HG02884 (cell line): Measurements from ENCODE around the gene DNAJC30.
"Not testable (repeated sequence)": the region's sequence is repeated elsewhere in the genome, so short reads cannot be mapped to it uniquely, and the experiment has no call there.

ENCODE experiments used
- ATAC-seq: cut with Tn5 transposase; IDR thresholded peaks from one replicate; pipeline ENCODE4 v1.9.1; 2021; ENCODE audit warnings: mild to moderate bottlenecking, moderate library complexity; ENCODE audit not compliant: unreplicated experiment

Gene DNAJC30

DNA sequence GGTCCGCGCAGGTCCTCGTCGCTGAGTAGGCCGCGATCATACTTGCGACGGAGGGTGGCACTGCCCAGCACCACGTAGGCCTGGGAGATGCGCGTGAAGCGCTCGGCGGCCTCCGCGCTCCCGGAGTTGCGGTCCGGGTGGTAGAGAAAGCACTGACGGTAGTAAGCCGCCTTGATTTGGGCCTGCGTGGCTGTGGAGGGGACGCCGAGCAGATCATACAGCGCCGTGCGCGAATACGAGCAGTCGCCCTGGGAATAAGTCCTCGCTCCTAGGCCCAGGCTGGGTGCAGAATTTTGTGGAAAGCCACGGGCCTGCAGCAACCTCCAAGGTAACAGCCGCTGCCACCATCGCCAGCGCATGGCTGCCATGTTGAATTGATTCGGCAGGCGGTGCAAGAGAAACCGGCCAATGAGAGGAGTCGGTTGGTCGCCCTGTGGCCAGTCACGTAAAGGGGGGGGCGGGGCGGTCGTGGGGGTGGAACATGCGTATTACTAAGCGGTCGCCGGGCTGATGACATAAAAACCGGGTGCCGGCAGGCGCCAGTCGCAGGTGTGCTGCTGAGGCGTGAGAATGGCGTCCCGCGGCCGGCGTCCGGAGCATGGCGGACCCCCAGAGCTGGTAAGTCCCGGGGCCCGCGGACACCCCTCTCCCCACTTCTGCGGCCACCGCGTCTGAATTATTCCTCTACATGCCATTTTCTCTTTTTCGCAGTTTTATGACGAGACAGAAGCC is at the start of gene DNAJC30, which contains the start of gene BUD23:
Gene DNAJC30, minus strand, starts transcription at position 398 of the 732 bp plus-strand sequence. Its CDS starts 30 bp downstream, at position 368.
Gene BUD23, plus strand, starts transcription at position 542 of the 732 bp plus-strand sequence. Its CDS starts 29 bp downstream, at position 571.
- ATAC-seq: peak; percentile 93

DNA sequence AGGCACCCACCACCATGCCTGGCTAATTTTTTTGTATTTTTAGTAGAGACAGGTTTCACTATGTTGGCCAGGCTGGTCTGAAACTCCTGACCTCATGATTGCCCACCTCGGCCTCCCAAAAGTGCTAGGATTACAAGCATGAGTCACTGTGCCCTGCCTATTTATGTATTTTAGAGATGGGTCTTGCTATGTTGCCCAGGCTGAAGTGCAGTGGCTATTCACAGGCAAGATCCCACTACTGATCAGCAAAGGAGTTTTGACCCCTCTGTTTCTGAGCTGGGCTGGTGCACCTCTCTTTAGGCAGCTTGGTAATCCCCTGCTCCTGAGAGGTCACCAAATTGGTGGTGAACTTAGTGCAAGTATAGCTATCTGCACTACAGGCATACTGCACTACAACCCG is 49.1 kb upstream of the DNAJC30 start:
- no peak for ATAC-seq

DNA sequence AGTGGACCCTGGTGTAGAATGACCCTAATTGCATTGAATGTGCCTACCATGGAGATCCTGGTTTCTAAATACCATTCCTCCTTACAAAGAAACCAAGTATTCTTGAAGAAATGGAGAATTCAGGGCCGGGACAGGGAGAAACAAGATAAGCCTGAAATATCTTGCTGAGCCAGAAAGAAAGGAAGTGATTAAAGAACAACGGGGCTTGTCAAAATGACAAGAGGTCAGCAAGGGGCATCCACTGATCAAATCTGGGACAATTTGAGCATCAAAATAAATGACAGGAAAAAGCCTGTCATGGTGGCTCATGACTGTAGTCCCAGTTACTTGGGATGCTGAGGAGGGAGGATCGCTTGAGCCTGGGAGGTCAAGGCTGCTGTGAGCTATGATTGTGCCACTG is 47.2 kb upstream of the DNAJC30 start:
- no peak for ATAC-seq

- ATAC-seq: no peak
These were observed 45.3 kb upstream of the DNAJC30 start for GRCh38 chr7:73728551-73728950.

GRCh38 chr7:73727952-73728351 is 44.7 kb upstream of the DNAJC30 start:
- ATAC-seq: no peak

DNA sequence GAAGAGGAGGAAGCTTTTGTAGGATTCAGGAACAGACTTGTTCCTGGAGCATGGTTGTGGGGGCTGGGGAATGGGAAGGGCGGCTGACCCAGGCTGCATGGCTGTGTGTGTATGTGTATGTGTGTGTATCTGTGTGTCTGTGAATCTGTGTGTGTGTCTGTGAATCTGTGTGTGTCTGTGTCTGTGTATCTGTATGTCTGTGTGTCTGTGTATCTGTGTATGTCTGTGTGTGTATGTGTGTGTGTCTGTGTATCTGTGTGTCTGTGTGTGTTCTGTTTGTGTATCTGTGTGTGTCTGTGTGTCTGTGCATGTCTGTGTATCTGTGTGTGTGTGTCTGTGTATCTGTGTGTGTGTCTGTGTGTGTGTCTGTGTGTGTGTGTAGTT is 42.8 kb upstream of the DNAJC30 start:
- no peak for ATAC-seq

DNA sequence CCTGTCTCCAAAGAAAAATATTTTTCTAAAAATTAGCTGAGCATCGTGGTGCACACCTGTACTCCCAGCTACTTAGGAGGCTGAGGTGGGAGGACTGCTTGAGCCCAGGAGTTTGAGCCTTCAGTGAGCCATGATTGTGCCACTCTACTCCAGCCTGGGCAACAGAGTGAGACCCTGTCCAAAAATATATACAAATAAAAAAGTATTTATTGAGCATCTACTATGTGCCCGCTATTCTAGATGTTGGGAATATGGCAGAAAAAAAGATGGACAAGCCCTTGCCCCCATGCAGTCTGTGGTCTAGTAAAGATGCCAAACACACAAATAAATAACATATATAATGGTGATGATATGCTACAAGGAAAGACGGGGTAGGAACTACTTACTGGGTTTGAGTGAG is 40.6 kb upstream of the DNAJC30 start:
- no peak for ATAC-seq

DNA sequence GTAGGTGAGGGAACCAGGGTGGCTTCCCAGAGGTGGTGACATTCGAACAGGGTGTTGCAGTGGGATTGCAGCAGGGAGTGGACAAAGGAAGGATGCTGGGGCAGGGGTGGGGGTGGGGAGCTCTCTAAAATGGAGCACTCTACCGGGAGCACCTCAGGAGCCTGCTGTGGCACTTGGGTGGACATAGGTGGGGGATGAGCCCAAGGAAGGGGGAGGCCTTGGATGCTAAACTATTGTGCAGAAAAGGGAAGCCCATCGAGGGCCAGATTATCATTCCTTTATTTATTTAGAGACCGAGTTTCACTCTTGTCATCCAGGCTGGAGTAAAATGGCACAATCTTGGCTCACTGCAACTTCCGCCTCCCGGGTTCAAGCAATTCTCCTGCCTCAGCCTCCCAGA is 39.5 kb upstream of the DNAJC30 start:
- ATAC-seq: no peak

DNA sequence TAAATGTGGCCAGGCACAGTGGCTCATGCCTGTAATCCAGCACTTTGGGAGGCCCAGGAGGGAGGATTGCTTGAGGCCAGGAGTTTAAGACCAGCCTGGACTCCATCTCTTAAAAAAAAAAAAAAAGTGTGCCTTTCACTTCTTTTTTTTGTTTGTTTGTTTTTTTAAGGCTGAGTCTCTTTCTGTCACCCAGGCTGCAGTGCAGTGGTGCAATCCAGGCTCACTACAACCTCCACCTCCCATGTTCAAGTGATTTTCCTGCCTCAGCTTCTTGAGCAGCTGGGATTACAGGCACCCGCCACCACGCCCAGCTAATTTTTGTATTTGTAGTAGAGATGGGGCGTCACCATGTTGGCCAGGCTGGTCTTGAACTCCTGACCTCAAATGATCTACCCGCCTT is 38.9 kb upstream of the DNAJC30 start:
- not testable (repeated sequence) for ATAC-seq

- no peak for ATAC-seq
These were observed 38.1 kb upstream of the DNAJC30 start for GRCh38 chr7:73721377-73721817.

DNA sequence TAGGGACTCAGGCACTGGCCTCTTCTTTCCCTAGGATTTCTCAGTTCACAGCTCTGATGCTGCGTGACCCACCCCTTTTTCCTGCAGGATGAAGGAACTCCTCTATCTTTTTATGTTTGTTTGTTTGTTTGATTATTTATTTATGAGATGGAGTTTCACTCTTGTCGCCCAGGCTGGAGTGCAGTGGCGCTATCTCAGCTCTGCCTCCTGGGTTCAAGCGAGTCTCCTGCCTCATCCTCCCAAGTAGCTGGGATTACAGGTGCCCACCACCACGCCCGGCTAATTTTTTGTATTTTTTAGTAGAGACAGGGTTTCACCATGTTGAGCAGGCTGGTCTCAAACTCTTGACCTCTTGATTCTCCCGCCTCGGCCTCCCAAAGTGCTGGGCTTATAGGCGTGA is 37.2 kb upstream of the DNAJC30 start:
- ATAC-seq: not testable (repeated sequence)

DNA sequence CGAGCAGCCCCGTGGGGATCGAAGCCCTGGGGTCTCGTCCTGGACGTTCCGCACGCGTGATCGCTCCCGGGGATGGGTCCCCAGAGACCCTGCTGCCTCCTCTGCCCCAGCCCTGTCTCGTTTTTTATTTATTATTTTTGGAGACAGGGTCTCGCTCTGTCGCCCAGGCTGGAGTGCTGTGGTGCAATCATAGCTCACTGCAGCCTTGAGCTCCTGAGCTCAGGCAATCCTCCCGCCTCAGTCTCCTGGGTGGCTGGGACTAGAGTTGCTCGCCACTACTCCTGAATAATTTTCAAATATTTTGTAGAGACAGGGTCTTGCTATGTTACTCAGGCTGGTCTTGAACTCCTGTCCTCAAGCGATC is 36.5 kb upstream of the DNAJC30 start:
- ATAC-seq: no peak

DNA sequence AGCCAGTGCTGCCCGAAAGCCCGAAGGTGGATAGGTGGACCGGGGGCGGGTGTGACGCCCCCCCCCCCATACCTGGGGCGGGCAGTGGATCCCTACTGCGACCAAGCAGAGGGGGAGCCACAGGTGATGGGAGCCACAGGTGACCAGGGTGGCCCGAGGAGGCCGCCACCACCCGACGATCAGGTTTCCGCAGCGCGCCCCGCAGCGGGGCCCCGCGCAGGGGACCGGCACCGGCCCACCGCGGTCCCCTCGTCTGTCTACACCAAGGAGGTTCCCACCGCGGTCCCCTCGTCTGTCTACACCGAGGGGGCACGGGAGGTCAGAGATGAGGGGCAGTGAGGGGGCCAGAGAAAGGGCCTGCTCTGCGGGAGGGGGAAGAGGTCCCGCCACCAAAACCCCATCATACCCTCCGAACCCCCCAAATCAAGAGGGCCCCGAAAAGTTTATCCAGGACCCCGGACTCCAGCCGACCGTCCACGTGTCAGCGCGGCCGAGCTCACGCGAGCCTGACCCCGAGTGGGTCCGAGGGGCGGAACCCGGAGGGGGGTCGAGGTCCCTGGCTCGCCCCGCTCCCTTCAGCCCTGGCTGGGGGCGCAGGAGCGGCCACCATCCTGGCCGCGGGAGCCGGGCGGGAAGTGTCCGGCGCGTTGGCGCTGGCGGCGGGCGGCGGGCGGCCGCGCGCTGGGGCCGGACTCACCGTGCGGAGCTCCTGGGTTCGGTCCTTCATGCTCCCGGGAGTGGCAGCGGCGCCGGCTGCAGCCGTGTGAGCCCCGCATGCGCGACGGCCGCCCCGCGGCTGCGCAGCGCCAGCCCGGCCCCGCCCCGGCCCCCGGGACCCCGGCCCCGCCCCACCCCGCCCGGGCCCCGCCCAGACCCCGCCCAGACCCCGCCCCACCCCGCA is 35.9 kb upstream of the DNAJC30 start, which contains the start of gene STX1A:
Gene STX1A, minus strand, starts transcription at position 765 of the 901 bp plus-strand sequence. Its CDS starts 38 bp downstream, at position 727.
- ATAC-seq: peak; percentile 56

DNA sequence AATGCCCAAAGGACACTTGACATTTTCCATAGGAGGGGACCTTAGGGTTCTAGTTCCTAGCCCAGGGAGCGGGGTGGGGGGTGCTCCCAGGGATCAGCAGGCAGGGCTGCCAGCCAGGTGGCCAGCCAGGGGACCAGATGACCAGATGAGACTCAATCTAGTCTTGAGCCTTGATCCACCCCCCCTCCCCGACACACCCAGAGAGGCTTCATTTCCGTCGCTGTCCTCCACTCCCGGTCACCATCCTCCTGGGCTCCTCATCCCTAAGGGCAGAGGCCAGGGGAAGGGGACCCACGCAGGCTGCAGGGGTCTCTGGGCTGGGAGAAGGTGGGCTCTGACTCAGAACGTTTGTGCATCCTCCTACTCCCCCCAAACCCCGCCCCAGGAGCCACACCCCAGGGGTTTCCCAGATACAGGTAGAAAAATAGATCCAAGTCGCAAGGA is 35.2 kb upstream of the DNAJC30 start:
- ATAC-seq: no peak

DNA sequence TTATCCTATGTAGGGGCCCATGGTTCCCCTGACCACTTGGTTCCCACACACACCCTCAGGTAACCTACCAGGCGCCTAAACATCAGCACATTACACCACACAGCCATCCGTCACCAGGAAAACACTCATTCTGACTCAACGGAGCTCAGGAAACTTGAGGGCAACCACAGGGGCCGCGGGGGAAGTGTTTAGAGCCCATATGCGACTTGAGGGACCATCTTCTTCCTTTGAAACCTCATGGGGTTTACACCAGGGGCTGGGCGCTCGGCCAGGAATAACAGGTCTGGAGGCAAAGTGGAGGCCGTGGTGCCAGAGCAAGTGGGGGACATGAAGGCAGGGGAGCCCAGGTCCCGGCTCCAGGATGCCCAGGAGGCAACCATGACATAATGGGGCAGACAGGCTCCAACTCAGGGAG is 34.7 kb upstream of the DNAJC30 start:
- no peak for ATAC-seq

DNA sequence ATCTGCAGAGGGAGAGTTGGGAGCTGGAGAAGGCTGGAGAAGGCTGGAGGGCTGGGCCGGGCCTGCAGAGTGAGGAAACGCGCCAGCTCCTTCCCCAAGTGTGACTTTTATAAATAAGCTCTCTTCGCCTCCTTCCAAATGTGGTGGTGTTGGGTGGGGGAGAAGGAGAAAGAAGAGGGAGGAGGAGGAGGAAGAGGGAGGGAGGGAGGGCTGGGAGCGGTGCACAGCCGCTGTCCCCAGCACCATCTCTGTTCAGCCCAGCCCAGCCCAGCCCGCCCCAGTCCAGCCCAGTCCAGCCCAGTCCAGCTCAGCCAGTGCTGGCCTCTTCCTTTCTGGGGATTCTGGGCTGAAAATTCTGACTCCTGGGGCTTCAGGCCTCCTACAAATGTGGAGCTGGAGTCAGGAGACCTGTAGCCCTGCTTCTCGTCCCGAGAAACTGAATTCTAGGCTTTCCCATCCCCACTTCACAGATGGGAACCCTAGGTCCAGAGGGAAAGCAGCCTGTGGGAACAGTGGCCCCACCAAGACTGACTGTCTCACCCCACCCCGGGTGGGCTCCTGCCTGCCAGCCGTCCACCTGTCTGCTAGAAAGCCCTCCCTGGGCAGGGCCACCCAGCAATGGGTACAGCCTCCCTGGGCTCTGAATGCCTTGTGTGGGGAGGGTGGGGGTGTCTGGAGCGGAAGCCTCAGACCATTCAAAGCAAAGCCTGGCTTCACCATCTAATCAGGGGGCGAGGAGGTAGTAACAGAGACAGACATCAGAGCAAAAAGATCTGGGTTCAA is 34.0 kb upstream of the DNAJC30 start:
- no peak for ATAC-seq

DNA sequence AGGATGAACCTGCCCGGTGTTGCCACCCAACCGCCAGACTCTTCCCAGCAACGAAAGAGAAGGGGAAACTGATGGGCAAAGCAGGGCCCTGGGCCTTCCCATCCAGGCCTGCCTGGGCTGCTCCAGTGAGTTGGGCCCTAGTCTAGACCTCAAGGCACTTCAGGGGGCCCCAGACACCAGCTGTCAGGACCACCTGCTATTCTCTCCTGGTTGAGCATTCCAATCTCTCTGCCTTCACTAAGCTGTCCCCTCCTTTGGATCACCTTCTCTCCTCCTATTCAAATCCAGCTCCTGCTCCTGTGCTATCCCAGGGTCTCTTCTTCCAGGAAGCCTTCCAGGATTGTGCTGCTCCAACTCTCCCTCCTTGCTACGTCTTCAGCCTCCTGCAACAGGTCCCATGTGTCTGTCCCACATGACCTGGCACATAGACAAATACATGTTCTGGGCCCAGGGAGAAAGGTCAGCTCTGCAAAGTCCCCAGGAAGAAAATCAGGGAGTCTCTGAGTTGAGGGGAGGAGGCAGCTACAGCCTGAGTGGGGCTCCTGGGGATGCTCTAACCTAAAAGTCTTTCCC is 33.2 kb upstream of the DNAJC30 start:
- no peak for ATAC-seq

GRCh38 chr7:73715648-73716317 is 32.5 kb upstream of the DNAJC30 start:
- ATAC-seq: no peak

DNA sequence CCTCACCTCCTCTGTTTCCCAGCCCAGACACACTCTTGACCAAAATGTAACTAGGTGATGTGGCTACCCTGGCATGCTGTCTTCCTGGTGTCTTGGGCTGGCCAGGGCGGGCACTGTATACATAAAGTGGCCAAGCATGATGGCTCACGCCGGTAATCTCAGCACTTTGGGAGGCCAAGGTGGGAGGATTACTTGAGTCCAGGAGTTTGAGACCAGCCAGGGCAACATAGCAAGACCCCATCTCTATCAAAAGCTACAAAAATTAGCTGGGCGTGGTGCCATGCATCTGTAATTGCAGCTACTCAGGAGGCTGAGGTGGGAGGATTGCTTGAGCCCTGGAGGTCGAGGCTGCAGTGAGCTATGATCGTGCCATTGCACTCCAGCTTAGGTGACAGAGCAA is 30.1 kb upstream of the DNAJC30 start:
- ATAC-seq: not testable (repeated sequence)

GRCh38 chr7:73712773-73713172 is 29.5 kb upstream of the DNAJC30 start:
- ATAC-seq: no peak
